IPS-20b (cell line): ENCODE data around the gene CLDN12.

ENCODE experiments used
- H3K27ac ChIP-seq: one replicate; pipeline ENCODE4 v1.5.1; 2013; ENCODE audit warnings: low read length
- H3K27me3 ChIP-seq: 2 replicates; pipeline ENCODE4 v1.6.1; 2013; ENCODE audit warnings: mild to moderate bottlenecking, low read length, inconsistent platforms; ENCODE audit not compliant: insufficient read depth
- H3K36me3 ChIP-seq: 2 replicates; pipeline ENCODE4 v1.6.1; 2013; ENCODE audit warnings: low read depth, mild to moderate bottlenecking, inconsistent platforms, low read length, moderate library complexity; ENCODE audit not compliant: insufficient read depth
- H3K4me1 ChIP-seq: 2 replicates; pipeline ENCODE4 v1.6.1; 2013; ENCODE audit warnings: mild to moderate bottlenecking, control low read depth, inconsistent platforms, low read length, moderate library complexity; ENCODE audit not compliant: insufficient read depth
- H3K4me3 ChIP-seq: 2 replicates; pipeline ENCODE4 v1.5.1; 2013; ENCODE audit warnings: mild to moderate bottlenecking, low read length, inconsistent platforms
- H3K9ac ChIP-seq: 2 replicates; pipeline ENCODE4 v1.6.1; 2013; ENCODE audit warnings: low read depth, mild to moderate bottlenecking, inconsistent platforms, low read length, moderate library complexity
- H3K9me3 ChIP-seq: 2 replicates; pipeline ENCODE4 v1.6.1; 2013; ENCODE audit warnings: mild to moderate bottlenecking, low read depth, low read length, inconsistent platforms; ENCODE audit not compliant: insufficient read depth

The CLDN12 gene

DNA sequence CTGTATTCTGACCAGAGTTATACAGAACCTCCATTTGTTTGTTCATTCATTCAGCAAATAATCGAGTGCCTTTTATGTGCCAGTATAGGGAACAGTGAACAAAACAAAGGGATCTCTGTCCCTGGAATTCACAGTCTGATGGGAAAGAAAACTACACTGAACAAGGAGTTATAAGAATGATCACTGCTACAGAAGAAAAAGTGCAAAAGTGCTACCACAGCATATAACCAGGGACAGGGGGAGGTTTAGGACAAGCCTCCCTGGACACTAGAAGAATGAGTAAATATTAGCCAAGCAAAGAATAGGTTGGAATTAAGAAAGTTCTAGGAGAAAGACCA is 4.2 kb downstream of the CLDN12 start:
- Histone ChIP-seq H3K27ac (no peak overlapping the region), H3K9ac (no peak overlapping the region), H3K27me3 (no peaks in the 10 kb centered on the region), H3K36me3 (peaks cover 60% of the 10 kb centered on the region), H3K4me3 (no peak overlapping the region), H3K4me1 (peaks cover 3% of the 10 kb centered on the region; the same call in 1 of the 2 replicates), H3K9me3 (no peaks in the 10 kb centered on the region)

DNA sequence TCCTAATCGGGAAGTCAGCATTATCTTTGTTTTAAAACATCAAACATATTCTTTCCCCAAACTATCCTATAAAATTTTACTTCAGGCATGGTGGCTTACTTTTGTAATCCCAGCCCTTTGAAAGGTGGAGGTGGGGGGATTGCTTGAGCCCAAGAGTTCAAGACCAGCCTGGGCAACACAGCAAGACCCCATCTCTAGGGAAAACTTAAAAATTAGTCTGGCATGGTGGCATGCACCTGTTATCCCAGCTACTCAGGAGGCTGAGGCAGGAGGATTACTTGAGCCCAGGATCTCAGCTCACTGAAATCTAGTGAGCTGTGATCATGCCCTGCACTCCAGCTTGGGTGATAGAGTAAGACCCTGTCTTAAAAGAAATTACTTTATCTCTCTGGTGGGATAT is 4.9 kb downstream of the CLDN12 start:
- H3K4me3 ChIP-seq, result no peak overlapping the region
- H3K36me3 ChIP-seq, result peaks cover 67% of the 10 kb centered on the region
- no peaks in the 10 kb centered on the region for H3K9me3 ChIP-seq
- H3K27ac ChIP-seq, result no peak overlapping the region
- no peaks in the 10 kb centered on the region for H3K27me3 ChIP-seq
- peaks cover 3% of the 10 kb centered on the region; the same call in 1 of the 2 replicates for H3K4me1 ChIP-seq
- no peak overlapping the region for H3K9ac ChIP-seq

DNA sequence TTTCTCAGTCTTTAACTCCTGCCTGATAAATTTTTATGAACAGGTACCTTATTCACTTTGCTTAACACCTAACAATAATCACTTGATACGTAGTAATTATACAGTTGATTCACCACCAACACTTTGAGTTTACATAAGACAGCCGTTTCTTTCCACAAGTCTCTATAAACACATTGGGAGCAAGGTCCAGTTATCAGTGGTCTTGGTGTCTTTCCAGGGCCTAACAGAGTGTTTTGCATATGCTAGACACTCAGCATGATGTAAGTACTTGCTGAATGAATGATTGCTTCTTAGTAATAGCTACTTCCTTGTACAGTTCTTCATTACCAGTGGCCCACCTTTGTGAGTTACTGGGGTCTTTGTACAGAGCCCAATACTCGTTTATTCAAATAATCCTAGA is 6.4 kb downstream of the CLDN12 start:
- Histone ChIP-seq H3K27me3 (no peaks in the 10 kb centered on the region), H3K36me3 (peaks cover 82% of the 10 kb centered on the region), H3K27ac (no peak overlapping the region), H3K9ac (no peak overlapping the region), H3K4me3 (no peak overlapping the region), H3K9me3 (no peaks in the 10 kb centered on the region), H3K4me1 (no peaks in the 10 kb centered on the region)

DNA sequence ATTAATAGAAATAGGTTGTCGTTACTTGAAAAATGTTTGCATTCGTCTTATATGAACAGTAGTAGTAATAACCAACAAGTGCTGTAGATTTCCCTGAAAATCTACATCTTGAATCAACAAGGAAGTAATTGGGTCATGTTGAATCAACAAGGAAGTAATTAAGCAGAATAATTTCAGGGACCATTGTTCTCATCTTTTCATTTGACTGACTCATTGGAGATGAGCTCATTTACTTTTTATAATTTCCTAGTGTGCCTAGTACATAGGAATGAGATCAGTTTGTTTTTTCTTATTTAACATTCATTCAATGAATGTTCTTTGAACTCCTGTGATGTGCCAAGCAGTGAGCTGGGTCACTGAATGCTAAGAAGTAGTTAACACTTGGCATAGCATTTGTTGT is 8.2 kb downstream of the CLDN12 start:
- H3K9me3 ChIP-seq, result no peaks in the 10 kb centered on the region
- no peak overlapping the region for H3K4me3 ChIP-seq
- no peak overlapping the region for H3K27ac ChIP-seq
- no peaks in the 10 kb centered on the region for H3K4me1 ChIP-seq
- H3K9ac ChIP-seq, result no peak overlapping the region
- H3K27me3 ChIP-seq, result no peaks in the 10 kb centered on the region
- peaks cover 67% of the 10 kb centered on the region for H3K36me3 ChIP-seq

DNA sequence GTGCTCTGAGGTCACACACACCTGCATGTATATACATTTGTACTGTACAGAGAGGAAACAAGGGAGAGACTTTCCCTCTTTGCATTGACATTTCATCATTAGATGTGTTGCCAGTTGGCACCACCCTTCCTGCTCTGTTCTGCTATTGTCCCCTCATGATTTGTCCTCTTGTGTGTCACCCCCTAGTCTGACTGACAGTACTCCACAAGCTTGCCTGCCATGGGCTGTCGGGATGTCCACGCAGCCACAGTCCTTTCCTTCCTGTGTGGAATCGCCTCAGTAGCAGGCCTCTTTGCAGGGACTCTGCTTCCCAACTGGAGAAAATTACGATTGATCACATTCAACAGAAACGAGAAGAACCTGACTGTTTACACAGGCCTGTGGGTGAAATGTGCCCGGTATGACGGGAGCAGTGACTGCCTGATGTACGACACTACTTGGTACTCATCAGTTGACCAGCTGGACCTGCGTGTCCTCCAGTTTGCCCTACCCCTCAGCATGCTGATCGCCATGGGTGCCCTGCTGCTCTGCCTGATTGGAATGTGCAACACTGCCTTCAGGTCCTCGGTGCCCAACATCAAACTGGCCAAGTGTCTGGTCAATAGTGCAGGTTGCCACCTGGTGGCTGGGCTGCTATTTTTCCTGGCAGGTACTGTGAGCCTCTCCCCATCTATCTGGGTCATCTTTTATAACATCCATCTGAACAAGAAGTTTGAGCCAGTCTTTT is 9.4 kb downstream of the CLDN12 start:
- no peaks in the 10 kb centered on the region for H3K9me3 ChIP-seq
- no peak overlapping the region for H3K9ac ChIP-seq
- no peak overlapping the region for H3K27ac ChIP-seq
- H3K4me1 ChIP-seq, result no peaks in the 10 kb centered on the region
- peaks cover 58% of the 10 kb centered on the region for H3K36me3 ChIP-seq
- H3K27me3 ChIP-seq, result no peaks in the 10 kb centered on the region
- no peak overlapping the region for H3K4me3 ChIP-seq

DNA sequence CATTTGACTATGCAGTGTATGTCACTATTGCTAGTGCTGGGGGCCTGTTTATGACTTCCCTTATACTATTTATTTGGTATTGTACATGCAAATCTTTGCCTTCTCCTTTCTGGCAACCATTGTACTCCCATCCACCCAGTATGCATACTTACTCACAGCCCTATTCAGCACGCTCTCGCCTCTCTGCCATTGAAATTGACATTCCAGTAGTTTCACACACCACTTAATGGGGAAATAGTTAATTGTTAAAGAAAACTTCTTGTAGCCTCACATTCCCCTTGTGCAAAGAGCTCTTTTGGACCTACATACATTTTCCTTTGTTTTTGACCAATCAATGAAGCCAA is 9.9 kb downstream of the CLDN12 start:
- Histone ChIP-seq H3K4me1 (no peaks in the 10 kb centered on the region), H3K9ac (no peak overlapping the region), H3K36me3 (peaks cover 52% of the 10 kb centered on the region), H3K27ac (no peak overlapping the region), H3K27me3 (no peaks in the 10 kb centered on the region), H3K4me3 (no peak overlapping the region), H3K9me3 (no peaks in the 10 kb centered on the region)

DNA sequence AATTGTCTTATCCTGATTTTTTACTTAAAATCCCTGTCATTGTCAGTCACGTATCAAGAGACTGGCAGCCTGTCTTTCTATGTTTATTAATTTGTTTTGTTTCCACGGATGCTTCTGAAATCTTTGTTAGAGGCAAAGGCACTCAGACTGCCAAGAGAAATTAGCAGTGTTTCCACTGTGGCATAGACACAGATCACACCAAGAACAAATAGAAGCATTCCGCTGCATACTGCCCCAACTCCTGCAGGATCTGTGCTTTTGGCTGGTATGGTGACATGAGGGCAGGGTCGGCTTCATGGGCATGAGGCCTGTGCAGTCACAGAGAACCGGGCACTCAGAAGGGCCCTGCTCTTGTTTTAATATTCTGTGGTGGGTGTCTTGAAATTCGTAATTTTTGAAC is 18.4 kb downstream of the CLDN12 start:
- H3K27me3 ChIP-seq, result no peaks in the 10 kb centered on the region
- no peak overlapping the region for H3K9ac ChIP-seq
- no peaks in the 10 kb centered on the region for H3K36me3 ChIP-seq
- H3K27ac ChIP-seq, result no peak overlapping the region
- H3K4me3 ChIP-seq, result no peak overlapping the region
- no peaks in the 10 kb centered on the region for H3K9me3 ChIP-seq
- H3K4me1 ChIP-seq, result no peaks in the 10 kb centered on the region

DNA sequence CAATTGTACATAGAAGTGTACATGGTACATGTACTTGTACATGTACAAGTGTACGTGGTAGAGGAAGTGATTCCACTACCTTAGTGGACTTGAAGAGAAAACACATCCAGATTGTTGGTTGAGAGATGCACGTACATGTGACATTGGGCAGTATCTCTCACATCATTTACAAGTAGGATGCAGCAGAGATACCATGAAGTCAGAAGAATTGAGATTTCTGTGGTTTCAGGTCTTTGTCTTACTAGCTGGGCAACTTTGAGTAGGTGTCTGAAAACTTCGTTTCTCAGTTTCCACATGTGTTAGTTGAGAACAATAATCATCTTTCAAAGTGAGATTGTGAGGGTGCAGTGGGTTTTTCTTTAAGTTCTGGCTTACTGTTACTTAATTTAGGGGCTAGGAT is 21.5 kb downstream of the CLDN12 start:
- Histone ChIP-seq H3K4me1 (no peaks in the 10 kb centered on the region), H3K36me3 (no peaks in the 10 kb centered on the region), H3K4me3 (no peak overlapping the region), H3K9ac (no peak overlapping the region), H3K27me3 (no peaks in the 10 kb centered on the region), H3K9me3 (no peaks in the 10 kb centered on the region), H3K27ac (no peak overlapping the region)

DNA sequence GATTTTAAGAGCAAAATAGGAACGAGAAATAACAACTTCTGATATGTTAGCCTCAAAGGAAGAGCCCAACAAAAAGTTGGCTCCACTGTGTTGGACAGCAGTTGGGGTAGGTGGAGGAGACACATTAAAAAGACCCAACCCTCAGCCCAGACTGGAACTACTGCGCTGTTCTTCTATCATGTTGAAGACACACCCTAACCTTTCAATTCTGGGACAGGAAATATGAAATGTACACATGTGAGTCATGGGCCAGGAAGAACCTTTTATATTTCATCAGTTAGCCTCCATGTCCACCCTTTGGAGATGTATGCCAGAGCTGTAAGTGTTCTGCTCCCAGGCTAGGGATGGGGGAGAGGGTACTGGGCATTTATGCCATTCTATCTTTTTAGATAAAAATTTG is 22.1 kb downstream of the CLDN12 start:
- Histone ChIP-seq H3K4me3 (no peak overlapping the region), H3K36me3 (no peaks in the 10 kb centered on the region), H3K4me1 (no peaks in the 10 kb centered on the region), H3K27me3 (no peaks in the 10 kb centered on the region), H3K9me3 (no peaks in the 10 kb centered on the region), H3K27ac (no peak overlapping the region), H3K9ac (no peak overlapping the region)

DNA sequence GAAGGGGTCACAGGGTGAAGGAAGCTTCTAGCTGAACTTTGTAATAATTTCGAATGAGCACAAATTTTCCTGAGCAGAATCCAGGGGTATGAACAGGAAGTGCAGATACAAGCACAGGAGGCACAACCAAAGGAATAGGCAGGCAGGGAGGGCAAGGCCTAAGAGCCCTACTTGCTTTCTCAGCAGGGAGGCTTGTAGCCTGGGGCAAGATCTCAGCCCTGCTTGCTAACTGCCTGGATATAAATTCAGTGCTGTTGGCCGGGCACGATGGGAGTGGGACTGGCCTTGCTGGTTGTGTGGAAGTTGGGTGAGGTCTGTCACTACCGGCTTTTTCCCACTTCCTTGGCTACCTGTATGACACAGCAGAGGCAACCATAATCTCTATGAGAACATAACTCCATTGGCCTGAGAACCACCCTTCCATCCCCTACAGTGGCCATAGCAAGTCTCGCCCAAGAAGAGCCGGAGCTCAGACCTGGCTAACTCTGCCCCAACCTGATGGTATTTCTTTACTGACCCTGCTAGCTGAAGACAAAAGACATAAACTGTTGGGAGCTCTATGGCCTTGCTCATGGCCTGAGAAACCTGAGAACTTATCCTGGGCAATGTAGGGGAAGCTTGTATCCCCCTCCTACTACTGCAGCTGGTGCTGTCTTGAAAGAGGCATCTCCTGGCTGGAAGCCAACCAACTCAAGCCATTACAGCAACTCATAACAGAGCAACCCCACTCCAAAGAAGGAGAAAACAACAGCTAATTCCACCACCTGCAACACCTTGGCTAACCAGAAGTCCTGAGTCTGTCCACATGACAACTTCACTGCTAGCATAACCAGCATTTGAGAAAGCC is 27.6 kb downstream of the CLDN12 start:
- Histone ChIP-seq H3K9me3 (peaks cover 9% of the 10 kb centered on the region; the same call in 1 of the 2 replicates), H3K4me3 (no peak overlapping the region), H3K27ac (no peak overlapping the region), H3K27me3 (no peaks in the 10 kb centered on the region), H3K9ac (no peak overlapping the region), H3K4me1 (no peaks in the 10 kb centered on the region), H3K36me3 (no peaks in the 10 kb centered on the region)

DNA sequence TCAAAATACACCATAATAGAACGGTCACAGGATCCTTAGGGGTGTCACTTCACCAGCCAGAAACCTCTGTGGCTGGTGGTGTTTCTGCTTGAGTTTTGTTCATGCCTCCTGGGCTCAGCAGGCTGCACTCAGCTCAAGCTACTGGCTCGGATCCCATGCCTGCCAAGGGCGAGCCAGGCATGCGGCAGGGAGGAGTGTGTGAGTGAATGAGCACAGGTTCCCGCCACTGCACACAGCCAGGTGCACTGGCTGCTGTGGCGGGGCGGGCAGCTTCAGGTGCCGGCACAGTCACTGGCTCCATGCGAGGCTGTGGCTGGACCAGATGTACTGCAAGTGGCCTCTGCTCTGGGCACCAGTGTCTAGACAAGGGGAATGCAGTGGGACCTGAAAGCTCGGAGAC is 29.5 kb downstream of the CLDN12 start:
- Histone ChIP-seq H3K9me3 (peaks cover 9% of the 10 kb centered on the region; the same call in 1 of the 2 replicates), H3K27me3 (no peaks in the 10 kb centered on the region), H3K9ac (no peak overlapping the region), H3K4me1 (no peaks in the 10 kb centered on the region), H3K36me3 (no peaks in the 10 kb centered on the region), H3K4me3 (no peak overlapping the region), H3K27ac (no peak overlapping the region)

DNA sequence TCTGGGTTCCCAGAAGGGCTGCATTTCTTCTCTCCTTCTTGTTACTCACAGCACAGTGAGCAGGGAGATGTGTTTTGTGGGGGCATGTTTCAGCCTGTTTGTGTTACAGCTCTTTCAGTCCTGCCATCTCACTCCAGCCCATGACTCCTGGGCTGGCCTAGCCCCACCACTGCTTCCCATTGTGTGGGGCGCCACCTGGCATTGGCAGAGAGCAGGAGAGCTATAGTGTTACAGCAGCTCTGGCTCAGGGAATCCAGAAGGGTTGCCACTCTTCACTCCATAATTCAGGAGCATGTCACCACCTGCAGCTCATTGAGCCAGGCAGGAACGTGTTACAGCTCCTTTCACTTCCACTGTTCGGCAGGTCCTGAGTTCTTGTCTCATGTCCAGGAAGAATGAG is 30.0 kb downstream of the CLDN12 start:
- Histone ChIP-seq H3K4me3 (no peak overlapping the region), H3K4me1 (no peaks in the 10 kb centered on the region), H3K27me3 (no peaks in the 10 kb centered on the region), H3K9ac (no peak overlapping the region), H3K36me3 (no peaks in the 10 kb centered on the region), H3K27ac (no peak overlapping the region), H3K9me3 (peaks cover 9% of the 10 kb centered on the region; the same call in 1 of the 2 replicates)
